Brain microvascular endothelial cell (primary cell): ENCODE measurements around the gene BBIP1.
A peak's percentile ranks its signal among the peaks of the same experiment; 100 is the strongest.

ENCODE experiments used
- DNase-seq: peaks from one replicate; pipeline ENCODE4 v3.0.0-alpha.2; 2020
- H3K27ac ChIP-seq: fragments of 250-450 bp; sonication (Bioruptor Pico); 2 replicates; pipeline ENCODE4 v1.5.1; 2020; ENCODE audit warnings: mild to moderate bottlenecking, moderate library complexity
- H3K27me3 ChIP-seq: fragments of 250-450 bp; sonication (Bioruptor Pico); replicated peaks from 2 replicates; pipeline ENCODE4 v1.5.1; 2020; ENCODE audit warnings: mild to moderate bottlenecking
- H3K36me3 ChIP-seq: fragments of 250-450 bp; sonication (Bioruptor Pico); replicated peaks from 2 replicates; pipeline ENCODE4 v1.5.1; 2020; ENCODE audit warnings: mild to moderate bottlenecking
- H3K4me3 ChIP-seq: 2 replicates; pipeline ENCODE4 v1.5.1; 2011; ENCODE audit warnings: low read depth, mild to moderate bottlenecking, control low read depth, low read length, moderate library complexity
- CTCF ChIP-seq: IDR thresholded peaks from 2 replicates; pipeline ENCODE4 v1.5.1; 2011; ENCODE audit warnings: low read depth, mild to moderate bottlenecking, moderate library complexity, low read length, control low read depth, inconsistent platforms; ENCODE audit errors: missing control alignments
- in situ Hi-C: cut with HindIII; loops from 2 replicates; pipeline ENCODE4 v1.10.0; 2017; ENCODE audit warnings: low sequenced_read_pairs, low pct_ligation_motif_present

Gene BBIP1

GRCh38 chr10:110885932-110886674, 32.9 kb downstream of the BBIP1 start:
- DNase-seq, result no peak
- no peak overlapping the region for H3K27ac ChIP-seq
- peaks cover 16% of the 10 kb centered on the region for H3K36me3 ChIP-seq
- TF ChIP-seq CTCF, result no peak
- no peaks in the 10 kb centered on the region for H3K27me3 ChIP-seq
- H3K4me3 ChIP-seq, result no peak overlapping the region
- in situ Hi-C loops, result no loop called here

DNA sequence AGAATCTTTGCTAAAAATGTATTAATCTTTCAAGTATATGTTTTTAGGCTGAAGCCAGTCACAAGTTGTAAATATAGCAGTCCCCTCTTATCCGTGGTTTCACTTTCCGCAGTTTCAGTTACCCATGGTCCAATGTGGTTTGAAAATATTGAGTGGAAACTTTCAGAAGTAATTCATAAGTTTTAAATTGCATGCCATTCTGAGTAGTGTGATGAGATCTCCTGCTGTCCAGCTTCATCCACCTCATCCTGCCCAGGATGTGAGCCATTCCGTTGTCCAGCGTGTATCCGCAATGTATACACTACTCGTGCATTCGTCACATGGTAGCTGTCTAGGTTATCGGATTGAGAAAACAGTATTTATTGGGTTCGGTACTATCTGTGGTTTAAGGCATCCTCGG, 35.1 kb downstream of the BBIP1 start:
- no peak for TF ChIP-seq CTCF
- peak; percentile 84 for DNase-seq
- peak overlapping the region; percentile 63 for H3K27ac ChIP-seq
- H3K27me3 ChIP-seq, result no peaks in the 10 kb centered on the region
- in situ Hi-C loops, result no loop called here
- peaks cover 6% of the 10 kb centered on the region for H3K36me3 ChIP-seq
- peak overlapping the region; percentile 16 for H3K4me3 ChIP-seq

GRCh38 chr10:110881905-110882304, 37.1 kb downstream of the BBIP1 start:
- in situ Hi-C loops, result no loop called here
- TF ChIP-seq CTCF, result no peak
- no peak for DNase-seq
- Histone ChIP-seq H3K27ac (no peak overlapping the region), H3K27me3 (no peaks in the 10 kb centered on the region), H3K4me3 (no peak overlapping the region), H3K36me3 (peaks cover 3% of the 10 kb centered on the region)

DNA sequence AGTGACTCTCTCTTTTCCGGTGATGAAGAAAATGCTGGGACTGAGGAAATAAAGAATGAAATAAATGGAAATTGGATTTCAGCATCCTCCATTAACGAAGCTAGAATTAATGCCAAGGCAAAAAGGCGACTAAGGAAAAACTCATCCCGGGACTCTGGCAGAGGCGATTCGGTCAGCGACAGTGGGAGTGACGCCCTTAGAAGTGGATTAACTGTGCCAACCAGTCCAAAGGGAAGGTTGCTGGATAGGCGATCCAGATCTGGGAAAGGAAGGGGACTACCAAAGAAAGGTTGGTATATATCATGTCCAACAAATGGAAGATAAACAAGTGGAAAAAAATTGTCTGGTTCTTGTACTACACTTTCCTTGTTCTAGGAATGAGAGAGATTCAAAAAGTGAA, 37.7 kb downstream of the BBIP1 start:
- peaks cover 3% of the 10 kb centered on the region for H3K36me3 ChIP-seq
- no peaks in the 10 kb centered on the region for H3K27me3 ChIP-seq
- no peak for TF ChIP-seq CTCF
- no peak for DNase-seq
- no peak overlapping the region for H3K27ac ChIP-seq
- H3K4me3 ChIP-seq, result no peak overlapping the region
- in situ Hi-C loops, result no loop called here

DNA sequence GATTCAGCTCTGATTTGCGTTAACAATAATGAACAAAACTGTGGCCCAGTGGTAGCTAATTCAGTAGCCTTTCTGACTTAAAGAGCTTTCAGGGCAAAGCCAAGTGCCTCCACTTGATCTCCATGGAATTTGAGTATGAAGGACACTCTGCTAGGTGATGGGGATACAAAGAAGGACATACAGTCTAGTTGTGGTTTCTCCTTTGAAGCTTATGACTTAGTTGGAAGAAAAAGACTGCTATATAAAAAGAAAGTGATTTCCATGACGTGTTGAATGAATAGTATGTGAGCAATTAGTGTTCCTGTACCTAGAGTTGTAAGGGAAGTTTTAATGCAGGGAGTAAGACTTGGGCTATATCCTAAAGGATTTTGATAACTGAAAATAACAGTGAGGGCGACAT, 39.0 kb downstream of the BBIP1 start:
- H3K4me3 ChIP-seq, result no peak overlapping the region
- in situ Hi-C loops, result no loop called here
- no peak for TF ChIP-seq CTCF
- no peaks in the 10 kb centered on the region for H3K27me3 ChIP-seq
- H3K36me3 ChIP-seq, result peaks cover 3% of the 10 kb centered on the region
- DNase-seq, result no peak
- H3K27ac ChIP-seq, result no peak overlapping the region

GRCh38 chr10:110876788-110877187, 42.2 kb downstream of the BBIP1 start:
- no peak for DNase-seq
- no peak overlapping the region for H3K4me3 ChIP-seq
- in situ Hi-C loops, result no loop called here
- H3K27me3 ChIP-seq, result no peaks in the 10 kb centered on the region
- H3K27ac ChIP-seq, result no peak overlapping the region
- H3K36me3 ChIP-seq, result peaks cover 3% of the 10 kb centered on the region
- TF ChIP-seq CTCF, result no peak
